Endothelial cell of umbilical vein (primary cell): ENCODE results near the gene EXOC7. TPM values are rescaled to one million over a fixed set of nuclear protein-coding genes. Genes with fewer than 3 reads are reported as not detected.

Source experiments
- BruUV-seq: library from RNA; stranded (reverse); fragments of 400-500 nt; replicated peaks from 2 replicates; lab custom pipeline; 2021; lab: Mats Ljungman, UMichigan
- CTCF ChIA-PET: fragments of 300-600, 350-600 bp; sonication (Branson Sonifier 250); formaldehyde crosslinking; loops from one replicate; lab custom pipeline; 2021; ENCODE audit warnings: antibody characterized with exemption, inconsistent platforms; lab: Charles Lee
- POLR2A ChIA-PET: fragments of 300-600, 350-600 bp; sonication (Branson Sonifier 250); formaldehyde crosslinking; loops from one replicate; lab custom pipeline; 2021; ENCODE audit warnings: antibody characterized with exemption, inconsistent platforms; lab: Charles Lee
- DNase-seq: peaks from one replicate; pipeline ENCODE4 v3.0.0-alpha.2; 2011; ENCODE audit warnings: low read depth, low spot score
- FAIRE-seq: peaks from 2 replicates; lab custom pipeline; 2011; peaks lifted over from hg19 to GRCh38; lab: Jason Lieb, UNC
- H2AFZ ChIP-seq: 2 replicates; pipeline ENCODE4 v1.6.0; 2012; ENCODE audit warnings: low read depth, low read length, control low read depth, inconsistent platforms
- H3K27ac ChIP-seq: 2 replicates; pipeline ENCODE4 v1.5.1; 2011; ENCODE audit warnings: low read depth, mild to moderate bottlenecking, control low read depth, low read length, moderate library complexity; ENCODE audit not compliant: insufficient read depth
- H3K27me3 ChIP-seq, 2 experiments: 2 replicates each; pipeline versions ENCODE4 v1.6.0 to v1.6.1; 2011; ENCODE audit warnings: low read length in 2 of 2, mixed read lengths in 1 of 2; ENCODE audit not compliant: control insufficient read depth in 2 of 2, insufficient read depth in 2 of 2
- H3K36me3 ChIP-seq, 2 experiments: 2 replicates in 1 of 2; 3 replicates in 1 of 2; pipeline ENCODE4 v1.5.1; 2011; ENCODE audit warnings: low read length in 2 of 2, mild to moderate bottlenecking in 1 of 2, moderate library complexity in 1 of 2; ENCODE audit not compliant: control insufficient read depth in 2 of 2, insufficient read depth in 2 of 2; ENCODE audit errors: extremely low read depth in 1 of 2
- H3K4me1 ChIP-seq: 3 replicates; pipeline ENCODE4 v1.5.1; 2011; ENCODE audit warnings: mild to moderate bottlenecking, low read length; ENCODE audit not compliant: control insufficient read depth, insufficient read depth; ENCODE audit errors: extremely low read depth
- H3K4me2 ChIP-seq: 2 replicates; pipeline ENCODE4 v1.6.1; 2011; ENCODE audit warnings: low read length, control low read depth, mixed read lengths; ENCODE audit not compliant: insufficient read depth
- H3K4me3 ChIP-seq, 3 experiments: fragments of 200-600 bp in 1 of 3; sonication (generic), shearing (Covaris generic) in 1 of 3; replicated peaks in 1 of 3; 2 replicates each; pipeline ENCODE4 v1.5.1; 2011 to 2016; ENCODE audit warnings: control low read depth in 3 of 3, low read length in 3 of 3, mild to moderate bottlenecking in 2 of 3, inconsistent platforms in 1 of 3, low read depth in 1 of 3, moderate library complexity in 1 of 3; ENCODE audit not compliant: insufficient read depth in 1 of 3
- H3K79me2 ChIP-seq: 2 replicates; pipeline ENCODE4 v1.6.0; 2012; ENCODE audit warnings: low read length, inconsistent platforms; ENCODE audit not compliant: control insufficient read depth, insufficient read depth
- H3K9ac ChIP-seq: replicated peaks from 2 replicates; pipeline ENCODE3; 2011; ENCODE audit warnings: low read length, control low read depth; ENCODE audit not compliant: insufficient read depth; ENCODE audit errors: extremely low read depth
- H3K9me1 ChIP-seq: replicated peaks from 3 replicates; pipeline ENCODE4 v1.6.0; 2011; ENCODE audit warnings: mild to moderate bottlenecking, low read length; ENCODE audit not compliant: control insufficient read depth, insufficient read depth; ENCODE audit errors: extremely low read depth
- H3K9me3 ChIP-seq: replicated peaks from 2 replicates; pipeline ENCODE4 v1.5.1; 2012; ENCODE audit warnings: low read length, inconsistent platforms; ENCODE audit not compliant: control insufficient read depth, insufficient read depth
- H4K20me1 ChIP-seq: replicated peaks from 2 replicates; pipeline ENCODE3; 2011; ENCODE audit warnings: mild to moderate bottlenecking, low read length; ENCODE audit not compliant: control insufficient read depth, insufficient read depth; ENCODE audit errors: extremely low read depth
- EZH2 ChIP-seq: IDR thresholded peaks from 2 replicates; pipeline ENCODE4 v1.6.1; 2012; ENCODE audit warnings: borderline replicate concordance, low read depth, mild to moderate bottlenecking, moderate library complexity, low read length, inconsistent platforms; ENCODE audit not compliant: severe bottlenecking
- FOS ChIP-seq: IDR thresholded peaks from 2 replicates; pipeline ENCODE4 v1.6.1; 2011; ENCODE audit warnings: mild to moderate bottlenecking, low read length, moderate library complexity, borderline replicate concordance; ENCODE audit not compliant: insufficient read depth
- GATA2 ChIP-seq: IDR thresholded peaks from 2 replicates; pipeline ENCODE4 v1.7.0; 2011; ENCODE audit warnings: low read depth, mild to moderate bottlenecking, moderate library complexity, mixed read lengths, low read length; ENCODE audit not compliant: insufficient read length, insufficient read depth
- JUN ChIP-seq: IDR thresholded peaks from 2 replicates; pipeline ENCODE4 v1.6.1; 2011; ENCODE audit warnings: borderline replicate concordance, low read depth; ENCODE audit not compliant: insufficient read length, insufficient read depth
- MYC ChIP-seq: IDR thresholded peaks from one replicate; pipeline ENCODE4 v1.6.1; 2011; ENCODE audit warnings: mild to moderate bottlenecking, low read depth, low read length
- POLR2A ChIP-seq: IDR thresholded peaks from 2 replicates; pipeline ENCODE4 v1.6.1; 2012; ENCODE audit warnings: low read depth, mild to moderate bottlenecking, control low read depth, low read length
- POLR2AphosphoS5 ChIP-seq: IDR thresholded peaks from 2 replicates; pipeline ENCODE4 v1.6.1; 2012; ENCODE audit warnings: low read depth, mild to moderate bottlenecking, control low read depth, low read length, moderate library complexity; ENCODE audit not compliant: insufficient read depth
- dilution Hi-C: fragments of 300-500 bp; cut with MboI; formaldehyde crosslinking; loops from one replicate; pipeline ENCODE4 v1.15.0; 2019; ENCODE audit warnings: low sequenced_read_pairs; ENCODE audit not compliant: extremely low pct_ligation_motif_present
- intact Hi-C: fragments of 100-400 bp; cut with micrococcal nuclease; formaldehyde crosslinking; loops from one replicate; pipeline ENCODE4 v1.10.0; 2022
- polyA plus RNA-seq, 4 experiments: library from polyadenylated mRNA; depleted of rRNA in 3 of 4; stranded (reverse) in 3 of 4; unstranded in 1 of 4; fragments of >200 nt; gene quantifications; 2 replicates each; pipeline versions ENCODE4 v1.2.1 to v1.2.3, GENCODE V29; 2011 to 2012; ENCODE audit warnings: missing spikeins in 1 of 4
- total RNA-seq: library from RNA; stranded (reverse); gene quantifications from 2 replicates; pipeline ENCODE4 v1.2.3, GENCODE V29; 2021
- TF ChIP-seq, protein P1 (sequence below): IDR thresholded peaks from 2 replicates; pipeline ENCODE4 v1.6.1; 2011; ENCODE audit not compliant: insufficient read depth, insufficient read length
- TF ChIP-seq, protein P2 (sequence below), 2 donors: IDR thresholded peaks; 1 replicate in 1 of 2; 2 replicates in 1 of 2; pipeline ENCODE4 v1.5.1; 2011; ENCODE audit warnings: low read length in 2 of 2, mild to moderate bottlenecking in 2 of 2, moderate library complexity in 2 of 2, control low read depth in 1 of 2, inconsistent platforms in 1 of 2, low read depth in 1 of 2; ENCODE audit not compliant: insufficient read depth in 1 of 2; ENCODE audit errors: extremely low read depth in 1 of 2

The EXOC7 gene
- total and polyA plus RNA-seq, 2 donors (not counting 3 experiments of a cell fraction or from before 2014, with no cell fraction given) = 91.5 to 137 TPM

- Histone ChIP-seq H3K79me2 (no peaks in the 10 kb centered on the region), H2AFZ (no peak overlapping the region), H3K9me3 (no peaks in the 10 kb centered on the region), H3K9me1 (no peaks in the 10 kb centered on the region), H3K4me2 (no peak overlapping the region), H3K4me1 (no peaks in the 10 kb centered on the region), H3K4me3 (no peak overlapping the region), H3K27ac (no peak overlapping the region), H3K27me3 (peaks cover 47 to 48% of the 10 kb centered on the region in 2 experiments), H3K9ac (no peak overlapping the region), H3K36me3 (peaks cover 0 to 31% of the 10 kb centered on the region in 2 experiments), H4K20me1 (no peaks in the 10 kb centered on the region)
- no peak for FAIRE-seq
- TF ChIP-seq EZH2 (no peak), JUN (no peak), GATA2 (no peak), FOS (no peak), MYC (no peak), POLR2A (no peak), POLR2AphosphoS5 (no peak)
- TF ChIP-seq, protein P1, sequence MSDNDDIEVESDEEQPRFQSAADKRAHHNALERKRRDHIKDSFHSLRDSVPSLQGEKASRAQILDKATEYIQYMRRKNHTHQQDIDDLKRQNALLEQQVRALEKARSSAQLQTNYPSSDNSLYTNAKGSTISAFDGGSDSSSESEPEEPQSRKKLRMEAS = no peak
- TF ChIP-seq, protein P2, sequence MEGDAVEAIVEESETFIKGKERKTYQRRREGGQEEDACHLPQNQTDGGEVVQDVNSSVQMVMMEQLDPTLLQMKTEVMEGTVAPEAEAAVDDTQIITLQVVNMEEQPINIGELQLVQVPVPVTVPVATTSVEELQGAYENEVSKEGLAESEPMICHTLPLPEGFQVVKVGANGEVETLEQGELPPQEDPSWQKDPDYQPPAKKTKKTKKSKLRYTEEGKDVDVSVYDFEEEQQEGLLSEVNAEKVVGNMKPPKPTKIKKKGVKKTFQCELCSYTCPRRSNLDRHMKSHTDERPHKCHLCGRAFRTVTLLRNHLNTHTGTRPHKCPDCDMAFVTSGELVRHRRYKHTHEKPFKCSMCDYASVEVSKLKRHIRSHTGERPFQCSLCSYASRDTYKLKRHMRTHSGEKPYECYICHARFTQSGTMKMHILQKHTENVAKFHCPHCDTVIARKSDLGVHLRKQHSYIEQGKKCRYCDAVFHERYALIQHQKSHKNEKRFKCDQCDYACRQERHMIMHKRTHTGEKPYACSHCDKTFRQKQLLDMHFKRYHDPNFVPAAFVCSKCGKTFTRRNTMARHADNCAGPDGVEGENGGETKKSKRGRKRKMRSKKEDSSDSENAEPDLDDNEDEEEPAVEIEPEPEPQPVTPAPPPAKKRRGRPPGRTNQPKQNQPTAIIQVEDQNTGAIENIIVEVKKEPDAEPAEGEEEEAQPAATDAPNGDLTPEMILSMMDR (IDR thresholded peaks at IDR 0.05; ENCODE audit: extremely low read depth in 1 of 2, insufficient read depth in 1 of 2, low read depth in 1 of 2, low read length in 2 of 2) = no peak
- dilution Hi-C loops = no loop called here
- intact Hi-C loops = no loop called here
- CTCF ChIA-PET = interaction anchor here (1.6 kb wide), 1 partner anchor 67 kb away, joined by 4 read pairs; no protein-coding TSS in a partner anchor
- no peak for DNase-seq
- POLR2A ChIA-PET = interaction anchor here (1.1 kb wide), 1 partner anchor 9 kb away, joined by 3 read pairs; no protein-coding TSS in a partner anchor
- no TSS peak for BruUV-seq
Observed at GRCh38 chr17:76080768-76081287, 22.8 kb downstream of the EXOC7 start.
